Endodermal cell (in vitro differentiated cells): Measurements from ENCODE around the gene ICA1. TPM values are rescaled to one million over a fixed set of nuclear protein-coding genes. Genes with fewer than 3 reads are reported as not detected.

Experiments used
- DNase-seq: peaks from one replicate; pipeline ENCODE4 v3.0.0-alpha.2; 2017
- H3K27ac ChIP-seq: 2 replicates; pipeline ENCODE4 v1.5.1; 2013; ENCODE audit warnings: mild to moderate bottlenecking, low read depth, low read length, moderate library complexity
- H3K27me3 ChIP-seq: 2 replicates; pipeline ENCODE4 v1.6.1; 2013; ENCODE audit warnings: mild to moderate bottlenecking, low read length, moderate library complexity; ENCODE audit not compliant: insufficient read depth, control insufficient read depth, poor library complexity, severe bottlenecking
- H3K36me3 ChIP-seq: 2 replicates; pipeline ENCODE4 v1.7.0; 2013; ENCODE audit warnings: mild to moderate bottlenecking, low read length, moderate library complexity; ENCODE audit not compliant: control insufficient read depth, insufficient read depth
- H3K4me1 ChIP-seq: one replicate; pipeline ENCODE4 v1.7.0; 2013; ENCODE audit warnings: low read length; ENCODE audit not compliant: control insufficient read depth, insufficient read depth
- H3K4me3 ChIP-seq: 2 replicates; pipeline ENCODE4 v1.5.1; 2013; ENCODE audit warnings: mild to moderate bottlenecking, low read length, moderate library complexity
- H3K9ac ChIP-seq: 2 replicates; pipeline ENCODE4 v1.6.1; 2013; ENCODE audit warnings: mild to moderate bottlenecking, low read length, moderate library complexity; ENCODE audit not compliant: poor library complexity, severe bottlenecking; ENCODE audit errors: extremely low read depth
- H3K9me3 ChIP-seq: 2 replicates; pipeline ENCODE4 v1.6.1; 2013; ENCODE audit warnings: mild to moderate bottlenecking, low read length, moderate library complexity; ENCODE audit not compliant: control insufficient read depth
- H3K27ac Mint-ChIP-seq: 2 replicates; pipeline ENCODE4 v1.8.0; 2020; ENCODE audit warnings: mixed read lengths
- H3K27me3 Mint-ChIP-seq: 2 replicates; pipeline ENCODE4 v1.8.0; 2021; ENCODE audit warnings: mild to moderate bottlenecking, mixed read lengths; ENCODE audit not compliant: insufficient read depth
- H3K36me3 Mint-ChIP-seq: 2 replicates; pipeline ENCODE4 v1.8.0; 2020; ENCODE audit warnings: low read depth, mixed read lengths
- H3K4me1 Mint-ChIP-seq: 2 replicates; pipeline ENCODE4 v1.8.0; 2020; ENCODE audit warnings: mixed read lengths
- H3K4me3 Mint-ChIP-seq: 2 replicates; pipeline ENCODE4 v1.8.0; 2020; ENCODE audit warnings: mild to moderate bottlenecking, moderate library complexity, mixed read lengths
- H3K9me3 Mint-ChIP-seq: 2 replicates; pipeline ENCODE4 v1.8.0; 2020; ENCODE audit warnings: mild to moderate bottlenecking, mixed read lengths
- WGBS, 2 experiments: methylation state at CpG; one replicate each; pipeline versions ENCODE4 v1.1.5 to v1.1.7; 2013; ENCODE audit warnings: missing lambda C conversion rate in 2 of 2, mixed read lengths in 1 of 2; ENCODE audit not compliant: insufficient coverage in 1 of 2, insufficient read length in 1 of 2; 5-methylcytosine and 5-hydroxymethylcytosine counted together
- total RNA-seq, 2 donors: library from RNA; stranded (reverse); fragmentation: NEBNext Ultra II Directional in 1 of 2; extraction: Animal tissue kit (Norgen Biotek cat#: 25700) in 1 of 2; gene quantifications; 2 replicates in 1 of 2; 3 replicates in 1 of 2; pipeline ENCODE4 v1.2.1, GENCODE V29; 2021
- TF ChIP-seq, protein P1 (sequence below): fragments of 200-600 bp; sonication (generic); conservative IDR thresholded peaks from 2 replicates; pipeline ENCODE4 v1.5.0; 2021; ENCODE audit warnings: antibody characterized with exemption, mild to moderate bottlenecking

Gene ICA1
- total RNA-seq, 2 donors from 2014 or later: 25.0 to 50.2 TPM

DNA sequence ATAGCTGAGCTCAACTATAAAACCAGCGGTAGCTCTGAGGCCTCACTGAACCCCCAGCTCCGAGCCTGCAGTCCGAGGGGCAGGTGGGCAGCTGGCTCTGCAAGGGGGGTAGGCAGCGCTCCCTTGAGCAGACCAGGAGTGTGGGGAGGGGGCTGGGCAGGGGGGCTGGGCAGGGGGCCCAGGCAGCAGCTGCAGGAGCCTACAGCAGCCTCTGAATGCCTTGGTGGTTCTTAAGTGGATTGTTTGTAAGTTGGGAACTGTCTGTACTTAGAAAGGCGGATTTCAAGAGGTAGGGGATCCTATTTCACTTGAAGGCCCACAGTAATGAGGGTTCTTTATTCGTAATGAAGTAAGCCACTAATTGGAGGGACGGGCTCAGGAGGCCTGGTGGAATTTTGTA lies 72.3 kb downstream of the ICA1 start:
- Histone ChIP-seq H3K27ac (peak overlapping the region; percentile 53), H3K27me3 (no peaks in the 10 kb centered on the region), H3K9me3 (no peaks in the 10 kb centered on the region), H3K36me3 (no peaks in the 10 kb centered on the region), H3K4me1 (peaks cover 5% of the 10 kb centered on the region), H3K9ac (no peak overlapping the region), H3K4me3 (no peak overlapping the region)
- WGBS, 2 experiments: 79% methylated on average over 7 of the region's 7 CpGs; no CpG with 5 or more reads in 1 of the 2 experiments
- H3K27ac Mint-ChIP-seq: no peak overlapping the region
- no peaks in the 10 kb centered on the region for H3K36me3 Mint-ChIP-seq
- peak; percentile 59 for DNase-seq
- TF ChIP-seq, protein P1, sequence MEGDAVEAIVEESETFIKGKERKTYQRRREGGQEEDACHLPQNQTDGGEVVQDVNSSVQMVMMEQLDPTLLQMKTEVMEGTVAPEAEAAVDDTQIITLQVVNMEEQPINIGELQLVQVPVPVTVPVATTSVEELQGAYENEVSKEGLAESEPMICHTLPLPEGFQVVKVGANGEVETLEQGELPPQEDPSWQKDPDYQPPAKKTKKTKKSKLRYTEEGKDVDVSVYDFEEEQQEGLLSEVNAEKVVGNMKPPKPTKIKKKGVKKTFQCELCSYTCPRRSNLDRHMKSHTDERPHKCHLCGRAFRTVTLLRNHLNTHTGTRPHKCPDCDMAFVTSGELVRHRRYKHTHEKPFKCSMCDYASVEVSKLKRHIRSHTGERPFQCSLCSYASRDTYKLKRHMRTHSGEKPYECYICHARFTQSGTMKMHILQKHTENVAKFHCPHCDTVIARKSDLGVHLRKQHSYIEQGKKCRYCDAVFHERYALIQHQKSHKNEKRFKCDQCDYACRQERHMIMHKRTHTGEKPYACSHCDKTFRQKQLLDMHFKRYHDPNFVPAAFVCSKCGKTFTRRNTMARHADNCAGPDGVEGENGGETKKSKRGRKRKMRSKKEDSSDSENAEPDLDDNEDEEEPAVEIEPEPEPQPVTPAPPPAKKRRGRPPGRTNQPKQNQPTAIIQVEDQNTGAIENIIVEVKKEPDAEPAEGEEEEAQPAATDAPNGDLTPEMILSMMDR: no peak
- no peaks in the 10 kb centered on the region for H3K27me3 Mint-ChIP-seq
- H3K4me1 Mint-ChIP-seq: peaks cover 17% of the 10 kb centered on the region
- no peak overlapping the region for H3K4me3 Mint-ChIP-seq
- no peaks in the 10 kb centered on the region for H3K9me3 Mint-ChIP-seq

DNA sequence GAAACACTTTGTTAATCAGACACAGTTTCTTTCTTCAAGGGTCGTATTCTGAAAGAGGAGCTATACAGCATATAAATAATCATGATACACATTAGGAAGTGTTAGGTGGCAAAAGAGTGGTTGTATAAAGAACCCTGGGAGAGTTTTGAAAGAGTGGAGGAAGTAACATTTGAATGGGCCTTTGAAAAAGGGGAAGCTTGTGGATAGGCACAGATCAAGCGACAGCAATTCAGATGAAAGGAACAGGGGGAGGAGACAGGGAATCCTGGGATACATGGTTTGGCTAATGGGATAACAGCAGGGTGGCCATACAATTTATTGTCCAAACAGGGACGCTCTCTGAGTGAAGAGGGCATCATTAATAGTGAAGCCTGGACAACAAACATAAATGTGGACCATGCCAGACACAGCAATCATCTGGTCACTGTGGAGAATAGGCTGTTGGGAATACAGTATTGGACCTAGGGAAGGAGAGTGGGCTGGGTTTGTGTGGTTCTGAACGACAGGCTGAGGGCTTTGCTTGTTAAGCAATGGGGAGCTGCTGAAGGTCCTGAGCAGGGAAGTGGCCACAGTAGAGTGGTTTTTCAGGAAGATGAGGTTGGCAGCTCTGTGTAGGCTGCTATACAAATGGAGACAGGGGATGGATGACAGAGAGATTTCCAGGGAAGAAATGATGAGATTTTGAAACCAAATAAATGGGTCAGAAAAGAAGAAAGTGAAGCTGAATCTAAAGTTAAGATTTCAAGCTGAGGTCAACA lies 75.9 kb downstream of the ICA1 start:
- no peaks in the 10 kb centered on the region for H3K27me3 ChIP-seq
- no peak overlapping the region for H3K27ac ChIP-seq
- Mint-ChIP-seq H3K9me3 (no peaks in the 10 kb centered on the region), H3K4me1 (peaks cover 17% of the 10 kb centered on the region), H3K27me3 (no peaks in the 10 kb centered on the region), H3K36me3 (no peaks in the 10 kb centered on the region), H3K4me3 (no peak overlapping the region), H3K27ac (no peak overlapping the region)
- DNase-seq: no peak
- H3K36me3 ChIP-seq: no peaks in the 10 kb centered on the region
- no peak overlapping the region for H3K4me3 ChIP-seq
- TF ChIP-seq, protein P1: no peak
- no peak overlapping the region for H3K9ac ChIP-seq
- WGBS, 2 experiments: 48 to 63% methylated on average over 3 to 4 of the region's 4 CpGs
- no peaks in the 10 kb centered on the region for H3K9me3 ChIP-seq
- peaks cover 5% of the 10 kb centered on the region for H3K4me1 ChIP-seq

DNA sequence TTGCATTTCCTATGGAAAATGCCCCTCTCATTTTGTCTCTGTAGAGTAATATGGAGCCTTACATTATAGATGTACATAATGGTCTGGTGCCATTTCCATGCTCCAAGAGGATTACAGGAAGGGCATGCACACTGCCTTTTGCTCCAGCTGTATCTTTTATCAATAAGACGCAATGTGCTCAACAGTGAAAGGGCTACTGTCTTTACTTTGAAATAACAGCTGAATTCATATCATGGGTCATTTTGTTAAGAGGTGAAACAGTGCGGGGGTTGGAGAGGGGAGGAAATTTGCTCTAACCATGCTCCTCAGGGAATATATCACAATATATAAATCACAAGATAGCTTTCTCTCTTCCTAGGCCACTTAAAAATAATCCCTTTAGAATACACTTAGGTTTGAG lies 77.7 kb downstream of the ICA1 start:
- peaks cover 5% of the 10 kb centered on the region for H3K4me1 Mint-ChIP-seq
- H3K36me3 ChIP-seq: no peaks in the 10 kb centered on the region
- H3K27me3 ChIP-seq: no peaks in the 10 kb centered on the region
- H3K9me3 ChIP-seq: no peaks in the 10 kb centered on the region
- no peak overlapping the region for H3K4me3 ChIP-seq
- H3K9ac ChIP-seq: no peak overlapping the region
- H3K27ac Mint-ChIP-seq: no peak overlapping the region
- DNase-seq: no peak
- H3K36me3 Mint-ChIP-seq: no peaks in the 10 kb centered on the region
- H3K27me3 Mint-ChIP-seq: no peaks in the 10 kb centered on the region
- TF ChIP-seq, protein P1: no peak
- WGBS, 2 experiments: 90 to 100% methylated on average over 1 to 2 of the region's 2 CpGs
- no peak overlapping the region for H3K27ac ChIP-seq
- no peak overlapping the region for H3K4me3 Mint-ChIP-seq
- no peaks in the 10 kb centered on the region for H3K9me3 Mint-ChIP-seq
- H3K4me1 ChIP-seq: peaks cover 3% of the 10 kb centered on the region
